GM18868 (cell line): Measurements from ENCODE around the gene NHSL2.
"Not testable (repeated sequence)": the region's sequence is repeated elsewhere in the genome, so short reads cannot be mapped to it uniquely, and the experiment has no call there.

Source experiments
- ATAC-seq: cut with Tn5 transposase; IDR thresholded peaks from one replicate; pipeline ENCODE4 v1.9.1; 2021; ENCODE audit warnings: mild to moderate bottlenecking, moderate library complexity; ENCODE audit not compliant: unreplicated experiment

The NHSL2 gene

GRCh38 chrX:71922686-71923085 lies 12.0 kb downstream of the NHSL2 start:
- no peak for ATAC-seq

GRCh38 chrX:71923516-71923915 lies 12.9 kb downstream of the NHSL2 start:
- ATAC-seq = no peak

GRCh38 chrX:71927040-71927439 lies 16.4 kb downstream of the NHSL2 start:
- no peak for ATAC-seq

GRCh38 chrX:71928856-71929255 lies 18.2 kb downstream of the NHSL2 start:
- ATAC-seq = no peak

GRCh38 chrX:71930298-71930697 lies 19.7 kb downstream of the NHSL2 start:
- no peak for ATAC-seq

GRCh38 chrX:71935476-71935875 lies 24.8 kb downstream of the NHSL2 start:
- ATAC-seq = no peak

- no peak for ATAC-seq
These were observed 26.0 kb downstream of the NHSL2 start for GRCh38 chrX:71936632-71937031.

GRCh38 chrX:71938371-71938770 lies 27.7 kb downstream of the NHSL2 start:
- ATAC-seq = no peak

GRCh38 chrX:71941145-71941544 lies 30.5 kb downstream of the NHSL2 start:
- ATAC-seq = no peak

- no peak for ATAC-seq
These were observed 31.1 kb downstream of the NHSL2 start for GRCh38 chrX:71941776-71942175.

GRCh38 chrX:71944369-71944768 lies 33.7 kb downstream of the NHSL2 start:
- no peak for ATAC-seq

- ATAC-seq = no peak
These were observed 34.7 kb downstream of the NHSL2 start for GRCh38 chrX:71945237-71945805.

- no peak for ATAC-seq
These were observed 38.7 kb downstream of the NHSL2 start for GRCh38 chrX:71949363-71949762.

GRCh38 chrX:71949844-71950445 lies 39.3 kb downstream of the NHSL2 start:
- no peak for ATAC-seq

GRCh38 chrX:71953391-71953790 lies 42.7 kb downstream of the NHSL2 start:
- ATAC-seq = no peak

- ATAC-seq = no peak
These were observed 43.3 kb downstream of the NHSL2 start for GRCh38 chrX:71953946-71954345.

- no peak for ATAC-seq
These were observed 43.8 kb downstream of the NHSL2 start for GRCh38 chrX:71954458-71954857.

GRCh38 chrX:71955530-71956120 lies 45.0 kb downstream of the NHSL2 start:
- no peak for ATAC-seq

GRCh38 chrX:71958281-71958675 lies 47.6 kb downstream of the NHSL2 start:
- no peak for ATAC-seq

GRCh38 chrX:71964184-71964583 lies 53.5 kb downstream of the NHSL2 start:
- not testable (repeated sequence) for ATAC-seq

- ATAC-seq = no peak
These were observed 64.3 kb downstream of the NHSL2 start for GRCh38 chrX:71974916-71975315.

- ATAC-seq = no peak
These were observed 66.1 kb downstream of the NHSL2 start for GRCh38 chrX:71976753-71977152.

- ATAC-seq = no peak
These were observed 67.5 kb downstream of the NHSL2 start for GRCh38 chrX:71978164-71978563.
